GM12891 (cell line): Measurements from ENCODE around the gene TTC1.
A peak's percentile ranks its signal among the peaks of the same experiment; 100 is the strongest.

Experiments used
- DNase-seq: peaks from one replicate; pipeline ENCODE4 v3.0.0; 2011; ENCODE audit warnings: low spot score; ENCODE audit not compliant: insufficient read length
- FAIRE-seq: peaks from 2 replicates; lab custom pipeline; 2011; peaks lifted over from hg19 to GRCh38; lab: Jason Lieb, UNC
- PAX5 ChIP-seq: IDR thresholded peaks from 2 replicates; pipeline ENCODE4 v1.6.1; 2011; ENCODE audit warnings: low read length, moderate library complexity, mild to moderate bottlenecking; ENCODE audit not compliant: insufficient read depth, severe bottlenecking
- POLR2A ChIP-seq: IDR thresholded peaks from 2 replicates; pipeline ENCODE4 v1.6.1; 2011; ENCODE audit warnings: low read depth, low read length, control low read depth
- POLR2AphosphoS5 ChIP-seq: IDR thresholded peaks from 2 replicates; pipeline ENCODE4 v1.6.1; 2011; ENCODE audit warnings: low read depth, low read length, control low read depth
- POU2F2 ChIP-seq: IDR thresholded peaks from 2 replicates; pipeline ENCODE4 v1.6.1; 2011; ENCODE audit warnings: low read depth, mild to moderate bottlenecking, control low read depth, low read length, moderate library complexity
- SPI1 ChIP-seq: IDR thresholded peaks from 2 replicates; pipeline ENCODE4 v1.6.1; 2011; ENCODE audit warnings: low read depth, low read length, control low read depth
- TAF1 ChIP-seq: IDR thresholded peaks from 2 replicates; pipeline ENCODE4 v1.6.1; 2011; ENCODE audit warnings: low read depth, low read length, control low read depth

The TTC1 gene

GRCh38 chr5:159971931-159972461 lies 36.9 kb upstream of the TTC1 start:
- no peak for FAIRE-seq
- no peak for DNase-seq
- TF ChIP-seq POLR2A (no peak), SPI1 (no peak), TAF1 (no peak), PAX5 (no peak), POU2F2 (no peak)

- no peak for FAIRE-seq
- no peak for DNase-seq
These were observed 36.2 kb upstream of the TTC1 start for GRCh38 chr5:159972538-159973362.

DNA sequence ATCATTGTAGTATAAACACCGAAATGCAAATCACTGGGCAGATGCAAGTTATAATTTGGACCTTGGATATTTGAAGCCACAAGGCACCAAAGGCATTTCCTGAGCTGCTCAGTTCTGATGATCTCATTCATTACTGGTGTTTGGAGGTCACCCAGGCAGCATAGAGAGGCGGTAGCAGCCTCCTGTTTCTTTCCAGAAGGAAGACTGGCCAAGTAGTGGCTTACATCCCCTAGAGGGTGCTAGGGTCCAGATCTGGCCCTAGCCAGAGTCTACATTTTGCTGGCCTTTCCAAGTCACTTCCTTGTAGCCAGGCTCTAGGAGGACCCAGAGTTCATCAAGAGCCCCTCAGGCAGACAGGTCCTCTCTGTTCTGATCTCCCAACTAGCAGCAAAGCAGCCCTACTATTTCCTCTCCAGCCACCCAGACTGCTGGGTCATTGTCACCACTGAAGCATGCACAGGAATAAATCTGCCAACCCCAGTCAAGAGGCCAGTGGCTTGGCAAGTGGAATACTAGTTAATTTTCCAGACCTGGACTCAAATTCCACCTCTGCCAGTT lies 33.4 kb upstream of the TTC1 start:
- DNase-seq = no peak
- no peak for TF ChIP-seq POLR2AphosphoS5
- FAIRE-seq = no peak

More at GRCh38 chr5:159972538-159973362, 36.2 kb upstream of the TTC1 start:
- no peak for TF ChIP-seq SPI1
- TF ChIP-seq POLR2A = no peak
- no peak for TF ChIP-seq POLR2AphosphoS5
- TF ChIP-seq PAX5 = no peak
- no peak for TF ChIP-seq POU2F2
- TF ChIP-seq TAF1 = no peak

GRCh38 chr5:159976921-159977320 lies 32.0 kb upstream of the TTC1 start:
- FAIRE-seq = no peak

GRCh38 chr5:159978358-159978757 lies 30.6 kb upstream of the TTC1 start:
- FAIRE-seq (no peak), DNase-seq (no peak)
- TF ChIP-seq SPI1 (no peak), TAF1 (no peak), PAX5 (no peak), POLR2AphosphoS5 (no peak)

More at GRCh38 chr5:159976921-159977320, 32.0 kb upstream of the TTC1 start:
- TF ChIP-seq TAF1 = no peak
- no peak for TF ChIP-seq POU2F2
- TF ChIP-seq POLR2A = no peak
- DNase-seq = no peak

DNA sequence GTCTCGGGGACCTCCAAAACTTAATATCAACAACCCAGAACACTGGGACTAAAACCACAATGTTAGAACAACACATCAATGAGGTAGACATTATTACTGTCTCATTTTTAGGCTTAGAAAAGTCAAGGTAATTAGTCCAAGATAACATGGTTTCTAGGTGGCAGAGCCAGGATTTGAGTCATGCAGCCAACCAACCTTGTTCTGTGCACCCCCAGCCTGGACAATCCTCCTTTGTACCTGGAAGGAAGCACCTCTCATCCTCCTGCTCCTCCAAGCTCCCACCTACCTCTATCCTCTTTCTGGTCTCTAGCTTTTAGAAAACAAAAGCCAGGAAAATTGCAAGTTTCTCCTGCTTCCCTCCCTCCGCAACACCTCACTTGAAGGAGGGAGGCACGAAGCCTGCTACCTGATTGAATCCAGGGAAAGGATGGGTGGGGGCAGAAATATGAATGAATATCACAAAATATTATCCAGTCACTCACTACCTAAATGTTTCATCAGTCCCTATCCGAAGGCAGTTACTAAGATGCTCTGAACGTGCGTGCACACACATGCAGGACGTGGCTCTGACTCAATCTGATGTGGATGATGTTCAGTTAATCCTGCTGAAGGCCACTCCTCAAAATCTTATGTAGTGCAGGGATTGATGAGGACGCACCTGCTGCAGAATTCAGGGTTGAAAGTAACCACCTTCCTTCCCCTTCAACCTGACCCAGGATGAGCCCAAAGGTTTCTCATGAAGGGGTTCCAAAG lies 26.3 kb upstream of the TTC1 start:
- DNase-seq (no peak), FAIRE-seq (no peak)
- TF ChIP-seq POLR2AphosphoS5 = no peak
- TF ChIP-seq POLR2A = no peak
- TF ChIP-seq TAF1 = no peak
- TF ChIP-seq SPI1 = no peak
- TF ChIP-seq PAX5 = no peak
- no peak for TF ChIP-seq POU2F2

GRCh38 chr5:159987031-159987674 lies 21.8 kb upstream of the TTC1 start:
- DNase-seq = peak; percentile 83
- peak; percentile 85 for FAIRE-seq
- no peak for TF ChIP-seq POU2F2
- peak; percentile 70 for TF ChIP-seq SPI1
- no peak for TF ChIP-seq POLR2A

- DNase-seq = no peak
- TF ChIP-seq SPI1 (no peak), PAX5 (no peak), TAF1 (no peak), POLR2A (no peak)
- FAIRE-seq = no peak
These were observed 18.4 kb upstream of the TTC1 start for GRCh38 chr5:159990506-159990905.

DNA sequence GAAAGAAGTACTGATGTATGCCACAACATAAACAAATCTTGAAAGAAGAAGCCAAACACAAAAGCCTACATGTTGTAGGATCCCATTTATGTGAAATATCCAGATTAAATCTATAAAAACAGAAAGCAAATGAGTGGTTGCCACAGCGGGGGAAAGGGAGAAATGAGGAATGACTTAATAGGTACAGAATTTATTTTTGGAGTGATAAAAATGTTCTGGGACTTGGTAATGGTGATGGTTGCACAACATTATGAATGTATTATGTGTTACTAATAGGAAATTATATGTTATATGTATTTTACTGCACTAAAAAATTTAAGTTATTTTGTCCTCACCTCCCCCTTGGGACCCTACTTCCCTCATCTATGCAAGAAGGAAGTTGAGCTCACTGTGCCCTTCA lies 16.4 kb upstream of the TTC1 start:
- no peak for FAIRE-seq
- no peak for TF ChIP-seq POU2F2
- TF ChIP-seq TAF1 = no peak
- no peak for TF ChIP-seq SPI1
- no peak for TF ChIP-seq PAX5
- no peak for TF ChIP-seq POLR2AphosphoS5
- TF ChIP-seq POLR2A = no peak
- DNase-seq = no peak

GRCh38 chr5:159993194-159993593 lies 15.7 kb upstream of the TTC1 start:
- FAIRE-seq = no peak
- DNase-seq = no peak
- TF ChIP-seq PAX5 (no peak), POU2F2 (no peak), TAF1 (no peak), SPI1 (no peak), POLR2AphosphoS5 (no peak), POLR2A (no peak)
